HFFc6 (cell line): ENCODE measurements around the gene SEC61A2. TPM values are rescaled to one million over a fixed set of nuclear protein-coding genes. Genes with fewer than 3 reads are reported as not detected.

Experiments used
- DNase-seq: peaks from one replicate; pipeline ENCODE4 v3.0.0-alpha.2; 2018
- H3K27ac Mint-ChIP-seq: 2 replicates; pipeline ENCODE4 v1.8.0; 2020; ENCODE audit warnings: mild to moderate bottlenecking, mixed read lengths
- H3K27me3 Mint-ChIP-seq: 2 replicates; pipeline ENCODE4 v1.8.0; 2021; ENCODE audit warnings: mild to moderate bottlenecking, moderate library complexity, mixed read lengths; ENCODE audit not compliant: insufficient read depth
- H3K36me3 Mint-ChIP-seq: 2 replicates; pipeline ENCODE4 v1.8.0; 2021; ENCODE audit warnings: low read depth, mixed read lengths
- H3K4me1 Mint-ChIP-seq: 2 replicates; pipeline ENCODE4 v1.8.0; 2020; ENCODE audit warnings: low read depth, mixed read lengths
- H3K4me3 Mint-ChIP-seq: 2 replicates; pipeline ENCODE4 v1.8.0; 2020; ENCODE audit warnings: mild to moderate bottlenecking, moderate library complexity, mixed read lengths
- H3K9me3 Mint-ChIP-seq: 2 replicates; pipeline ENCODE4 v1.8.0; 2020; ENCODE audit warnings: mild to moderate bottlenecking, mixed read lengths
- total RNA-seq, 6 experiments: library from RNA; stranded (reverse); fragmentation: NEBNext Ultra II Directional; extraction: Animal tissue kit (Norgen Biotek cat#: 25700); gene quantifications; 2 replicates in 1 of 6; 3 replicates in 5 of 6; pipeline ENCODE4 v1.2.3, GENCODE V29; 2021
- TF ChIP-seq, protein P1 (sequence below): fragments of 200-600 bp; sonication (generic); IDR thresholded peaks from 2 replicates; pipeline ENCODE4 v1.5.0; 2021; ENCODE audit warnings: antibody characterized with exemption, mild to moderate bottlenecking

The SEC61A2 gene
- total RNA-seq, 6 experiments from 2014 or later, result 9.3 to 11.2 (median 10.6) TPM

GRCh38 chr10:12193193-12193592 lies 63.7 kb downstream of the SEC61A2 start:
- Mint-ChIP-seq H3K4me1 (peaks cover 42% of the 10 kb centered on the region), H3K4me3 (peak overlapping the region; percentile 57; the same call in 1 of the 2 replicates), H3K36me3 (peaks cover 34% of the 10 kb centered on the region), H3K27ac (peak overlapping the region; percentile 65), H3K27me3 (no peaks in the 10 kb centered on the region), H3K9me3 (no peaks in the 10 kb centered on the region)
- TF ChIP-seq, protein P1, sequence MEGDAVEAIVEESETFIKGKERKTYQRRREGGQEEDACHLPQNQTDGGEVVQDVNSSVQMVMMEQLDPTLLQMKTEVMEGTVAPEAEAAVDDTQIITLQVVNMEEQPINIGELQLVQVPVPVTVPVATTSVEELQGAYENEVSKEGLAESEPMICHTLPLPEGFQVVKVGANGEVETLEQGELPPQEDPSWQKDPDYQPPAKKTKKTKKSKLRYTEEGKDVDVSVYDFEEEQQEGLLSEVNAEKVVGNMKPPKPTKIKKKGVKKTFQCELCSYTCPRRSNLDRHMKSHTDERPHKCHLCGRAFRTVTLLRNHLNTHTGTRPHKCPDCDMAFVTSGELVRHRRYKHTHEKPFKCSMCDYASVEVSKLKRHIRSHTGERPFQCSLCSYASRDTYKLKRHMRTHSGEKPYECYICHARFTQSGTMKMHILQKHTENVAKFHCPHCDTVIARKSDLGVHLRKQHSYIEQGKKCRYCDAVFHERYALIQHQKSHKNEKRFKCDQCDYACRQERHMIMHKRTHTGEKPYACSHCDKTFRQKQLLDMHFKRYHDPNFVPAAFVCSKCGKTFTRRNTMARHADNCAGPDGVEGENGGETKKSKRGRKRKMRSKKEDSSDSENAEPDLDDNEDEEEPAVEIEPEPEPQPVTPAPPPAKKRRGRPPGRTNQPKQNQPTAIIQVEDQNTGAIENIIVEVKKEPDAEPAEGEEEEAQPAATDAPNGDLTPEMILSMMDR, result no peak
- DNase-seq, result peak; percentile 24

- Mint-ChIP-seq H3K27me3 (no peaks in the 10 kb centered on the region), H3K9me3 (no peaks in the 10 kb centered on the region), H3K27ac (peak overlapping the region; percentile 98), H3K36me3 (peaks cover 46% of the 10 kb centered on the region), H3K4me1 (peaks cover 50% of the 10 kb centered on the region), H3K4me3 (peak overlapping the region; percentile 96)
- DNase-seq, result peak; percentile 22
- TF ChIP-seq, protein P1, result no peak
Measured at GRCh38 chr10:12194752-12195271, 65.3 kb downstream of the SEC61A2 start.

DNA sequence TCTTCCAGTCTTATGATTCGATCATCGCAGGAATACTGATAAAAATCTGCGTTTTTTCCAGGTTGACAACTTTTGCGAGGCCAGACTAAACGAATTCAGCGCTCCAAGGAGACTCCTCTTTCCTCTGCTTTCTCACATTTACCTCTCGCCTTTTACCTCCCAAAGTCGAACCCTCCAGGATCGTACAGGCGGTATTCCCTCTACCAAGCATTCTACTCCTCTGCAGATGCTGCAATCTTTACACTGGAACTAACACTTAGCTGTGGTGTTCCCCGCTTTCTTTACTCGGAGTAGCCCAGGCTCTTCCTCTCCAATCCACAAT lies 65.8 kb downstream of the SEC61A2 start:
- Mint-ChIP-seq H3K4me3 (peak overlapping the region; percentile 96), H3K4me1 (peaks cover 50% of the 10 kb centered on the region), H3K27me3 (no peaks in the 10 kb centered on the region), H3K36me3 (peaks cover 43% of the 10 kb centered on the region), H3K9me3 (no peaks in the 10 kb centered on the region), H3K27ac (peak overlapping the region; percentile 98)
- no peak for DNase-seq
- TF ChIP-seq, protein P1, result no peak

DNA sequence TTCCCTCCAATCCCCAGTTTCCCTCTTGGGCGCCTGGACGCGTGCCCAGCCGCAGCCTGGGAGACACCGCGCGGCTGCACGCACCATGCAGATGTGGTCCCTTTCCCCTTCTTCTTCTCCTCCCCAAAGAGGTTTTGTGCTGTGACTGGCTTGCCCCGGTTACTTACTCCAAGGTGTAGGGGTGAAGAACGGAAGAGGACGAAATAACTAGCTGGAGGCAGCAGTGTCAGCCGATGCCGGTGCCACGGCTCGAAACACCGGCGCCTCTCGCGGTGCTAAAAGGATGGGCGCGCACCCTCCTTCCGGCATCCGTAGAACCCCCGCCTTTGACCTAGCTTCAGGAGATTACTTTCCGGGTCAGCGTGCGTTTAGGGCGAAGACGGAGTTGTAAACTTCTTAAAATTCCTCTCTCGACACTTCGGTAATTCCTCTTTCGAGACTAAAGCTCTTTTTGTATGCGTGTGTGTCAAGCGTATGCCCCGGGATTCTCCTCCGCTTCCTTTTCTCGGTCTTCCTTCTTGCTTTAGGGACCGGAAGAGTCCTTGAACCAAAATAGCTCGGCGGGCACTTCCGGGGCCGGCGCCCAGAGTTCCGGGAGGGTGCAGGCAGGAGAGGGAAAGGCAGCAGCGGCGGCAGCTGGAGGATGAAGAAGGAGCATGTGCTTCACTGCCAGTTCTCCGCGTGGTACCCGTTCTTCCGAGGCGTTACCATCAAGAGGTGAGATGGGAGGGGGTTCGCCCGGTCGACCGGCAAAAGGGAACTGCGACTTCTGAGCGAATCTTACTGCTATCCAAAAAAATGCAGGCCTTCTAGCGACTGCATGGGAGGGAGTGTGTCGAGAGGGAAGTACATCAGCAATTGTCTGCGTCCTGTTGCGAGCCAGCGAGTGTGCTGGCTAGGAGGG lies 66.4 kb downstream of the SEC61A2 start, which contains the start of the genes CDC123 and NUDT5:
CDC123 (plus strand) TSS at position 586 of the 904 bp plus-strand sequence; CDS start at position 644, 58 bp downstream.
NUDT5 (minus strand) TSS at position 289 of the 904 bp plus-strand sequence. CDS start 9,600 bp downstream, outside the sequence.
- peak; percentile 82 for DNase-seq
- peaks cover 41% of the 10 kb centered on the region for H3K36me3 Mint-ChIP-seq
- peaks cover 50% of the 10 kb centered on the region for H3K4me1 Mint-ChIP-seq
- H3K27ac Mint-ChIP-seq, result peak within 1 kb of the TSS; percentile 98
- H3K27me3 Mint-ChIP-seq, result no peaks in the 10 kb centered on the region
- TF ChIP-seq, protein P1, result peak; percentile 13; the same call in 1 of the 2 replicates
- H3K9me3 Mint-ChIP-seq, result no peaks in the 10 kb centered on the region
- peak within 1 kb of the TSS; percentile 96 for H3K4me3 Mint-ChIP-seq

GRCh38 chr10:12196531-12197211 lies 67.2 kb downstream of the SEC61A2 start:
- Mint-ChIP-seq H3K27me3 (no peaks in the 10 kb centered on the region), H3K36me3 (peaks cover 50% of the 10 kb centered on the region), H3K4me1 (peaks cover 52% of the 10 kb centered on the region), H3K4me3 (peak overlapping the region; percentile 96), H3K9me3 (no peaks in the 10 kb centered on the region), H3K27ac (peak overlapping the region; percentile 98)
- DNase-seq, result no peak
- TF ChIP-seq, protein P1, result no peak
